Measurements from ENCODE around the gene GAS2L3. TPM values are rescaled to one million over a fixed set of nuclear protein-coding genes. Genes with fewer than 3 reads are reported as not detected.

The GAS2L3 gene
- polyA plus RNA-seq, 2 of the 4 experiments (the other 2 are of a cell fraction), result 7.1 to 17.2 TPM

GRCh38 chr12:100612606-100613005 is 39.1 kb downstream of the GAS2L3 start (continued):
- TF ChIP-seq RARB (CRISPR knock-in tag; IDR thresholded peaks at IDR 0.05), result no peak
- no peak for TF ChIP-seq NR3C1 (IDR thresholded peaks at IDR 0.05)

- no peaks in the 10 kb centered on the region for H3K9me3 ChIP-seq
- 94% methylated on average over 4 of the region's 4 CpGs for WGBS (ENCODE audit: missing lambda C conversion rate)
- H3K27ac ChIP-seq, result no peak overlapping the region
- H3K4me1 ChIP-seq, result no peaks in the 10 kb centered on the region
- POLR2A ChIA-PET, result no interaction called here
- H3K4me3 ChIP-seq, result no peak overlapping the region
- no peak for TF ChIP-seq BCL3 (IDR thresholded peaks at IDR 0.05)
- no peak for TF ChIP-seq RCOR1 (IDR thresholded peaks at IDR 0.05; ENCODE audit: low read depth, low read length)
- no peak for TF ChIP-seq ZNF302 (CRISPR knock-in tag; IDR thresholded peaks at IDR 0.05)
- no peak for TF ChIP-seq POLR2AphosphoS2 (conservative IDR thresholded peaks at IDR 0.05; ENCODE audit: low read length)
- no peak for TF ChIP-seq RAD21 (conservative IDR thresholded peaks at IDR 0.05 in 1 of 2, IDR thresholded peaks at IDR 0.05 in 1 of 2)
- TF ChIP-seq ZSCAN20 (CRISPR knock-in tag; IDR thresholded peaks at IDR 0.05), result no peak
- no peak for TF ChIP-seq ELK1 (IDR thresholded peaks at IDR 0.05; ENCODE audit: low read depth, low read length)
- TF ChIP-seq SMC3 (IDR thresholded peaks at IDR 0.05), result no peak
- TF ChIP-seq MAX (IDR thresholded peaks at IDR 0.05), result no peak
- no peak for TF ChIP-seq CEBPB (IDR thresholded peaks at IDR 0.05)
- no peak for TF ChIP-seq FOSB (CRISPR knock-in tag; IDR thresholded peaks at IDR 0.05)
- no peak for TF ChIP-seq NFE2L2 (conservative IDR thresholded peaks at IDR 0.05; ENCODE audit: low read length)
- no peak for TF ChIP-seq E2F6 (IDR thresholded peaks at IDR 0.05; ENCODE audit: borderline replicate concordance, low read depth)
- TF ChIP-seq HES2 (IDR thresholded peaks at IDR 0.05), result no peak
- no peak for TF ChIP-seq TFCP2L1 (CRISPR knock-in tag; IDR thresholded peaks at IDR 0.05)
- CTCF ChIA-PET, result no interaction called here
- ATAC-seq (no peak), DNase-seq (ENCODE audit: low read depth in 1 of 2, low spot score in 1 of 2) (no peak), FAIRE-seq (no peak)
- H3K4me2 ChIP-seq, result no peak overlapping the region
Observed at GRCh38 chr12:100624571-100624970, 51.1 kb downstream of the GAS2L3 start.

- Histone ChIP-seq H3K9me3 (no peaks in the 10 kb centered on the region), H3K4me3 (no peak overlapping the region), H3K4me2 (0 out of 3 replicates have a peak overlapping the region, but pooled peaks have one; percentile 8), H3K4me1 (peaks cover 14% of the 10 kb centered on the region; the same call in 1 of the 3 replicates), H3K27ac (no peak overlapping the region)
- FAIRE-seq (no peak), DNase-seq (ENCODE audit: low read depth in 1 of 2, low spot score in 1 of 2) (no peak), ATAC-seq (no peak)
- WGBS (ENCODE audit: missing lambda C conversion rate), result 29% methylated on average over 4 of the region's 4 CpGs
- POLR2A ChIA-PET, result no interaction called here
- CTCF ChIA-PET, result interaction anchor here (1.3 kb wide), 1 partner anchor 20 kb away, joined by 3 read pairs; no protein-coding TSS in a partner anchor
- TF ChIP-seq BCL3 (IDR thresholded peaks at IDR 0.05) (no peak), ZC3H11A (IDR thresholded peaks at IDR 0.05) (no peak), REST (IDR thresholded peaks at IDR 0.05) (no peak), CBX8 (IDR thresholded peaks at IDR 0.05) (no peak), JUN (IDR thresholded peaks at IDR 0.05) (no peak), RAD21 (conservative IDR thresholded peaks at IDR 0.05 in 1 of 2, IDR thresholded peaks at IDR 0.05 in 1 of 2) (no peak), E2F6 (IDR thresholded peaks at IDR 0.05; ENCODE audit: borderline replicate concordance, low read depth) (no peak), HEYL (CRISPR knock-in tag; IDR thresholded peaks at IDR 0.05) (no peak), HOXB13 (CRISPR knock-in tag; IDR thresholded peaks at IDR 0.05; ENCODE audit: low read depth) (no peak), FOXS1 (CRISPR knock-in tag; IDR thresholded peaks at IDR 0.05) (no peak), HOXB5 (CRISPR knock-in tag; IDR thresholded peaks at IDR 0.05) (no peak)
Observed at GRCh38 chr12:100632445-100632892, 59.0 kb downstream of the GAS2L3 start.
